GM18858 (cell line): ENCODE measurements around the gene EXOC6B.
"Not testable (repeated sequence)": the region's sequence is repeated elsewhere in the genome, so short reads cannot be mapped to it uniquely, and the experiment has no call there.

Source experiments
- ATAC-seq: cut with Tn5 transposase; IDR thresholded peaks from one replicate; pipeline ENCODE4 v1.9.1; 2021; ENCODE audit not compliant: unreplicated experiment

EXOC6B gene

GRCh38 chr2:72475246-72475645, 350.6 kb downstream of the EXOC6B start:
- ATAC-seq, result no peak

GRCh38 chr2:72457801-72458516, 367.9 kb downstream of the EXOC6B start:
- no peak for ATAC-seq

GRCh38 chr2:72454189-72454588, 371.6 kb downstream of the EXOC6B start:
- no peak for ATAC-seq

- no peak for ATAC-seq
Measured at GRCh38 chr2:72442270-72442669, 383.6 kb downstream of the EXOC6B start.

GRCh38 chr2:72439892-72440291, 385.9 kb downstream of the EXOC6B start:
- ATAC-seq, result no peak

- no peak for ATAC-seq
Measured at GRCh38 chr2:72438364-72438763, 387.5 kb downstream of the EXOC6B start.

- ATAC-seq, result no peak
Measured at GRCh38 chr2:72431737-72432136, 394.1 kb downstream of the EXOC6B start.

- no peak for ATAC-seq
Measured at GRCh38 chr2:72427022-72427861, 398.6 kb downstream of the EXOC6B start.

GRCh38 chr2:72425996-72426395, 399.8 kb downstream of the EXOC6B start:
- ATAC-seq, result no peak

GRCh38 chr2:72423756-72424155, 402.1 kb downstream of the EXOC6B start:
- ATAC-seq, result no peak

- ATAC-seq, result not testable (repeated sequence)
Measured at GRCh38 chr2:72421771-72422379, 404.0 kb downstream of the EXOC6B start.

- no peak for ATAC-seq
Measured at GRCh38 chr2:72415781-72416475, 409.9 kb downstream of the EXOC6B start.

GRCh38 chr2:72415241-72415661, 410.6 kb downstream of the EXOC6B start:
- ATAC-seq, result no peak

GRCh38 chr2:72414137-72414760, 411.6 kb downstream of the EXOC6B start:
- no peak for ATAC-seq

GRCh38 chr2:72413716-72414115, 412.1 kb downstream of the EXOC6B start:
- no peak for ATAC-seq

- no peak for ATAC-seq
Measured at GRCh38 chr2:72412214-72412613, 413.6 kb downstream of the EXOC6B start.

GRCh38 chr2:72399879-72400278, 426.0 kb downstream of the EXOC6B start:
- no peak for ATAC-seq

GRCh38 chr2:72395096-72395495, 430.7 kb downstream of the EXOC6B start:
- ATAC-seq, result no peak

- no peak for ATAC-seq
Measured at GRCh38 chr2:72394541-72395070, 431.2 kb downstream of the EXOC6B start.

- no peak for ATAC-seq
Measured at GRCh38 chr2:72389447-72389846, 436.4 kb downstream of the EXOC6B start.

GRCh38 chr2:72388263-72388662, 437.6 kb downstream of the EXOC6B start:
- ATAC-seq, result no peak
